HepG2 (cell line): Measurements from ENCODE around the gene KCNK7. TPM values are rescaled to one million over a fixed set of nuclear protein-coding genes. Genes with fewer than 3 reads are reported as not detected.

Source experiments
- AHR ChIP-seq: IDR thresholded peaks from 2 replicates; pipeline ENCODE4 v1.6.1; 2018; ENCODE audit warnings: missing genetic modification reagents, missing compliant biosample characterization
- GTF2F1 ChIP-seq: fragments of 150-350 bp; IDR thresholded peaks from 2 replicates; pipeline ENCODE4 v1.6.1; 2014; ENCODE audit warnings: low read length
- HDAC1 ChIP-seq: sonication (generic); formaldehyde crosslinking; IDR thresholded peaks from 2 replicates; pipeline ENCODE4 v1.5.1; 2020; ENCODE audit warnings: mild to moderate bottlenecking, missing genetic modification reagents
- HNRNPLL ChIP-seq: fragments of 200-400 bp; formaldehyde crosslinking; IDR thresholded peaks from 2 replicates; pipeline ENCODE4 v1.6.1; 2017; ENCODE audit warnings: mild to moderate bottlenecking, low read depth, low read length; ENCODE audit not compliant: poor library complexity, severe bottlenecking
- MAFK ChIP-seq, 2 experiments: IDR thresholded peaks in 1 of 2; conservative IDR thresholded peaks in 1 of 2; 2 replicates each; pipeline ENCODE4 v1.6.1; 2011; ENCODE audit warnings: improper control_type of control experiment in 2 of 2, low read length in 2 of 2
- NFKB2 ChIP-seq: sonication (generic); formaldehyde crosslinking; IDR thresholded peaks from 2 replicates; pipeline ENCODE4 v1.4.0; 2020; ENCODE audit warnings: missing genetic modification reagents, borderline replicate concordance
- NR2F2 ChIP-seq: IDR thresholded peaks from 2 replicates; pipeline ENCODE4 v1.6.1; 2012; ENCODE audit warnings: low read depth, inconsistent platforms, borderline replicate concordance
- PRPF4 ChIP-seq: fragments of 200-400 bp; formaldehyde crosslinking; IDR thresholded peaks from 2 replicates; pipeline ENCODE4 v1.6.1; 2016; ENCODE audit warnings: low read length, low read depth; ENCODE audit not compliant: poor library complexity, severe bottlenecking
- RAD21 ChIP-seq: fragments of 450-650 bp; formaldehyde crosslinking; IDR thresholded peaks from 2 replicates; pipeline ENCODE4 v1.5.0; 2020; ENCODE audit warnings: mild to moderate bottlenecking
- REL ChIP-seq: sonication (generic); formaldehyde crosslinking; conservative IDR thresholded peaks from 2 replicates; pipeline ENCODE4 v1.8.0; 2022; ENCODE audit warnings: mild to moderate bottlenecking, missing genetic modification reagents, moderate library complexity
- SKI ChIP-seq: fragments of 450-650 bp; IDR thresholded peaks from one replicate; pipeline ENCODE4 v1.6.1; 2018; ENCODE audit warnings: mild to moderate bottlenecking; ENCODE audit not compliant: partially characterized antibody
- SOX13 ChIP-seq, 3 experiments: fragments of 450-650 bp in 1 of 3; sonication (generic) in 1 of 3; formaldehyde crosslinking in 1 of 3; IDR thresholded peaks in 2 of 3; conservative IDR thresholded peaks in 1 of 3; 2 replicates each; pipeline versions ENCODE4 v1.5.0 to v1.6.1; 2016 to 2020; ENCODE audit warnings: antibody characterized with exemption in 1 of 3, mild to moderate bottlenecking in 1 of 3, missing compliant biosample characterization in 1 of 3, missing genetic modification reagents in 1 of 3, moderate library complexity in 1 of 3
- THAP11 ChIP-seq: IDR thresholded peaks from 2 replicates; pipeline ENCODE4 v1.6.1; 2016; ENCODE audit warnings: missing biosample characterization, missing genetic modification reagents
- ZFX ChIP-seq: sonication (generic); formaldehyde crosslinking; IDR thresholded peaks from 2 replicates; pipeline ENCODE4 v1.4.0; 2020; ENCODE audit warnings: mild to moderate bottlenecking, low read depth, missing genetic modification reagents, moderate library complexity
- ZNF282 ChIP-seq: fragments of 450-650 bp; IDR thresholded peaks from 2 replicates; pipeline ENCODE4 v1.6.1; 2018; ENCODE audit not compliant: partially characterized antibody
- ZNF432 ChIP-seq: sonication (generic); formaldehyde crosslinking; IDR thresholded peaks from 2 replicates; pipeline ENCODE4 v1.5.0; 2020; ENCODE audit warnings: missing genetic modification reagents, mild to moderate bottlenecking, borderline replicate concordance
- ZNF607 ChIP-seq: sonication (generic); formaldehyde crosslinking; IDR thresholded peaks from 2 replicates; pipeline ENCODE4 v1.5.1; 2020; ENCODE audit warnings: missing genetic modification reagents, mild to moderate bottlenecking, borderline replicate concordance
- ZNF777 ChIP-seq: sonication (generic); formaldehyde crosslinking; IDR thresholded peaks from 2 replicates; pipeline ENCODE4 v1.4.0; 2020; ENCODE audit warnings: missing genetic modification reagents
- polyA plus RNA-seq, 8 experiments: library from polyadenylated mRNA; depleted of rRNA in 3 of 8; stranded (reverse) in 7 of 8; unstranded in 1 of 8; fragments of >200 nt; fragmentation: Illumina TruSeq in 4 of 8; extraction: Trizol in 4 of 8; gene quantifications; 2 replicates each; pipeline versions ENCODE4 v1.2.1 to v1.2.3, GENCODE V29; 2011 to 2016; ENCODE audit warnings: low read depth in 4 of 8, missing spikeins in 1 of 8, mixed read lengths in 1 of 8; ENCODE audit not compliant: insufficient read depth in 1 of 8
- total RNA-seq, 5 experiments: library from RNA; depleted of rRNA; stranded (reverse); fragments of >200 nt; fragmentation: Illumina TruSeq; extraction: Trizol; gene quantifications; 2 replicates each; pipeline ENCODE4 v1.2.3, GENCODE V29; 2016; ENCODE audit warnings: low read depth in 1 of 5
- TF ChIP-seq, protein P1 (sequence below): sonication (generic); formaldehyde crosslinking; IDR thresholded peaks from 2 replicates; pipeline ENCODE4 v1.4.0; 2020; ENCODE audit warnings: missing genetic modification reagents
- TF ChIP-seq, protein P2 (sequence below): IDR thresholded peaks from 2 replicates; pipeline ENCODE4 v1.4.0; 2020; ENCODE audit warnings: mild to moderate bottlenecking, missing genetic modification reagents
- TF ChIP-seq, protein P3 (sequence below): fragments of 450-650 bp; IDR thresholded peaks from 2 replicates; pipeline ENCODE4 v1.6.1; 2016

The KCNK7 gene
- total and polyA plus RNA-seq, 2 of the 13 experiments (the other 11 are each of a cell fraction or from before 2014, with no cell fraction given) = 0.11 TPM; not detected in 1

DNA sequence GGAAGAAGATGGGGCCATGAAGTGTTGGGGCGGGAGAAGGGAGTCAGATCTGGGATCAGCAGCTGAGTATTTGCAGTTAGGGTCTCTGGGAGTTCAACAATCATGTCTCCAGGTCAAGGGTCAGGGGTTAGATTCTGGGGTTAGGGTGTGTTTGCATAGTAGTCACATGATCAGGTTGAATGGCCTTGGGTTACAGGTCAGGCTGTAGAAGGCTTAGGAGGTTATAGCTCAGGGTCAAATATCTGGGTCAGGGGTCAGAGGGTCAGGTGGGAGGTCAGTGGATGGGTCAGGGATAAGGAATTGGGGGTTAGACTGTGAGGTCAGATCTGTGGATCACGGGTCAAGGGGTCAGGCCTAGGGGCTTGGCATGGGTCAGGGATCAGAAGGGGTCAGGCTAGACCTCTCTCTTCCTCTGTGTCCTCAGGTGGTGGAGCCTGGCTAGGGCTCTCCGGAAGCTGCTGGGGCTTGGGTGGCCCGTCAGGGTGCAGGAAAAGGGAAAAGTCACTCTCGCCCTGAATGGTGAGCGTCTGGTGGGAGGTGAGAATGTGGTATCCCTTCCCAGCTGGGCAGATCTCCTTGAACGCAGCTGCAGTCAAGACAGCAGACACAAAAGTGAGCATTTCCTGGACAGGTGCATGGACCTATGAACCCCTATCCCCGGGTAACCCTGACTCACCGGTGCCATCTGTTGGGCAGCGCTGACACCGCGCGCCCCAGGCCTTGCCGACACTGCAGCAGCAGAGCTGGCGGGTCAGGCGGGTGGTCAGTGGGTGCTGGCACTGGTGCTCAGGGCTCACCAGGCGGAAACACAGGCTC lies 43.8 kb downstream of the KCNK7 start (continued):
- TF ChIP-seq SKI (peak; percentile 50), THAP11 (CRISPR knock-in tag) (peak; percentile 40; the same call in 1 of the 2 replicates), NR2F2 (peak; percentile 100), ZNF432 (CRISPR knock-in tag) (no peak), AHR (CRISPR knock-in tag) (peak; percentile 33; the same call in 1 of the 2 replicates), REL (CRISPR knock-in tag) (0 out of 2 replicates have a peak, but pooled peaks have one; percentile 47), ZNF282 (no peak), MAFK (conservative IDR thresholded peaks at IDR 0.05 in 1 of 2, IDR thresholded peaks at IDR 0.05 in 1 of 2; ENCODE audit: low read length in 2 of 2) (0 out of 4 replicates have a peak, but pooled peaks of 1 of the 2 experiments have one; percentile 5), GTF2F1 (no peak), ZNF607 (CRISPR knock-in tag) (no peak), PRPF4 (peak; percentile 42), RAD21 (CRISPR knock-in tag) (peak; percentile 42; the same call in 1 of the 2 replicates), HDAC1 (CRISPR knock-in tag) (peak; percentile 78), ZFX (peak; percentile 67), ZNF777 (CRISPR knock-in tag) (no peak; the same call in 1 of the 2 replicates), SOX13 (IDR thresholded peaks at IDR 0.05) (no peak), SOX13 (CRISPR knock-in tag; conservative IDR thresholded peaks at IDR 0.05 in 1 of 2, IDR thresholded peaks at IDR 0.05 in 1 of 2) (0 out of 4 replicates have a peak, but pooled peaks of 1 of the 2 experiments have one; percentile 11), NFKB2 (CRISPR knock-in tag) (0 out of 2 replicates have a peak, but pooled peaks have one; percentile 31), HNRNPLL (no peak)
- TF ChIP-seq, protein P1, sequence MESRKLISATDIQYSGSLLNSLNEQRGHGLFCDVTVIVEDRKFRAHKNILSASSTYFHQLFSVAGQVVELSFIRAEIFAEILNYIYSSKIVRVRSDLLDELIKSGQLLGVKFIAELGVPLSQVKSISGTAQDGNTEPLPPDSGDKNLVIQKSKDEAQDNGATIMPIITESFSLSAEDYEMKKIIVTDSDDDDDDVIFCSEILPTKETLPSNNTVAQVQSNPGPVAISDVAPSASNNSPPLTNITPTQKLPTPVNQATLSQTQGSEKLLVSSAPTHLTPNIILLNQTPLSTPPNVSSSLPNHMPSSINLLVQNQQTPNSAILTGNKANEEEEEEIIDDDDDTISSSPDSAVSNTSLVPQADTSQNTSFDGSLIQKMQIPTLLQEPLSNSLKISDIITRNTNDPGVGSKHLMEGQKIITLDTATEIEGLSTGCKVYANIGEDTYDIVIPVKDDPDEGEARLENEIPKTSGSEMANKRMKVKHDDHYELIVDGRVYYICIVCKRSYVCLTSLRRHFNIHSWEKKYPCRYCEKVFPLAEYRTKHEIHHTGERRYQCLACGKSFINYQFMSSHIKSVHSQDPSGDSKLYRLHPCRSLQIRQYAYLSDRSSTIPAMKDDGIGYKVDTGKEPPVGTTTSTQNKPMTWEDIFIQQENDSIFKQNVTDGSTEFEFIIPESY (CRISPR knock-in tag) = peak; percentile 100
- TF ChIP-seq, protein P2, sequence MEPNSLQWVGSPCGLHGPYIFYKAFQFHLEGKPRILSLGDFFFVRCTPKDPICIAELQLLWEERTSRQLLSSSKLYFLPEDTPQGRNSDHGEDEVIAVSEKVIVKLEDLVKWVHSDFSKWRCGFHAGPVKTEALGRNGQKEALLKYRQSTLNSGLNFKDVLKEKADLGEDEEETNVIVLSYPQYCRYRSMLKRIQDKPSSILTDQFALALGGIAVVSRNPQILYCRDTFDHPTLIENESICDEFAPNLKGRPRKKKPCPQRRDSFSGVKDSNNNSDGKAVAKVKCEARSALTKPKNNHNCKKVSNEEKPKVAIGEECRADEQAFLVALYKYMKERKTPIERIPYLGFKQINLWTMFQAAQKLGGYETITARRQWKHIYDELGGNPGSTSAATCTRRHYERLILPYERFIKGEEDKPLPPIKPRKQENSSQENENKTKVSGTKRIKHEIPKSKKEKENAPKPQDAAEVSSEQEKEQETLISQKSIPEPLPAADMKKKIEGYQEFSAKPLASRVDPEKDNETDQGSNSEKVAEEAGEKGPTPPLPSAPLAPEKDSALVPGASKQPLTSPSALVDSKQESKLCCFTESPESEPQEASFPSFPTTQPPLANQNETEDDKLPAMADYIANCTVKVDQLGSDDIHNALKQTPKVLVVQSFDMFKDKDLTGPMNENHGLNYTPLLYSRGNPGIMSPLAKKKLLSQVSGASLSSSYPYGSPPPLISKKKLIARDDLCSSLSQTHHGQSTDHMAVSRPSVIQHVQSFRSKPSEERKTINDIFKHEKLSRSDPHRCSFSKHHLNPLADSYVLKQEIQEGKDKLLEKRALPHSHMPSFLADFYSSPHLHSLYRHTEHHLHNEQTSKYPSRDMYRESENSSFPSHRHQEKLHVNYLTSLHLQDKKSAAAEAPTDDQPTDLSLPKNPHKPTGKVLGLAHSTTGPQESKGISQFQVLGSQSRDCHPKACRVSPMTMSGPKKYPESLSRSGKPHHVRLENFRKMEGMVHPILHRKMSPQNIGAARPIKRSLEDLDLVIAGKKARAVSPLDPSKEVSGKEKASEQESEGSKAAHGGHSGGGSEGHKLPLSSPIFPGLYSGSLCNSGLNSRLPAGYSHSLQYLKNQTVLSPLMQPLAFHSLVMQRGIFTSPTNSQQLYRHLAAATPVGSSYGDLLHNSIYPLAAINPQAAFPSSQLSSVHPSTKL (CRISPR knock-in tag) = no peak
- TF ChIP-seq, protein P3, sequence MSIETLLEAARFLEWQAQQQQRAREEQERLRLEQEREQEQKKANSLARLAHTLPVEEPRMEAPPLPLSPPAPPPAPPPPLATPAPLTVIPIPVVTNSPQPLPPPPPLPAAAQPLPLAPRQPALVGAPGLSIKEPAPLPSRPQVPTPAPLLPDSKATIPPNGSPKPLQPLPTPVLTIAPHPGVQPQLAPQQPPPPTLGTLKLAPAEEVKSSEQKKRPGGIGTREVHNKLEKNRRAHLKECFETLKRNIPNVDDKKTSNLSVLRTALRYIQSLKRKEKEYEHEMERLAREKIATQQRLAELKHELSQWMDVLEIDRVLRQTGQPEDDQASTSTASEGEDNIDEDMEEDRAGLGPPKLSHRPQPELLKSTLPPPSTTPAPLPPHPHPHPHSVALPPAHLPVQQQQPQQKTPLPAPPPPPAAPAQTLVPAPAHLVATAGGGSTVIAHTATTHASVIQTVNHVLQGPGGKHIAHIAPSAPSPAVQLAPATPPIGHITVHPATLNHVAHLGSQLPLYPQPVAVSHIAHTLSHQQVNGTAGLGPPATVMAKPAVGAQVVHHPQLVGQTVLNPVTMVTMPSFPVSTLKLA = no peak
